ENCODE results near the gene FERMT3.

The FERMT3 gene

DNA sequence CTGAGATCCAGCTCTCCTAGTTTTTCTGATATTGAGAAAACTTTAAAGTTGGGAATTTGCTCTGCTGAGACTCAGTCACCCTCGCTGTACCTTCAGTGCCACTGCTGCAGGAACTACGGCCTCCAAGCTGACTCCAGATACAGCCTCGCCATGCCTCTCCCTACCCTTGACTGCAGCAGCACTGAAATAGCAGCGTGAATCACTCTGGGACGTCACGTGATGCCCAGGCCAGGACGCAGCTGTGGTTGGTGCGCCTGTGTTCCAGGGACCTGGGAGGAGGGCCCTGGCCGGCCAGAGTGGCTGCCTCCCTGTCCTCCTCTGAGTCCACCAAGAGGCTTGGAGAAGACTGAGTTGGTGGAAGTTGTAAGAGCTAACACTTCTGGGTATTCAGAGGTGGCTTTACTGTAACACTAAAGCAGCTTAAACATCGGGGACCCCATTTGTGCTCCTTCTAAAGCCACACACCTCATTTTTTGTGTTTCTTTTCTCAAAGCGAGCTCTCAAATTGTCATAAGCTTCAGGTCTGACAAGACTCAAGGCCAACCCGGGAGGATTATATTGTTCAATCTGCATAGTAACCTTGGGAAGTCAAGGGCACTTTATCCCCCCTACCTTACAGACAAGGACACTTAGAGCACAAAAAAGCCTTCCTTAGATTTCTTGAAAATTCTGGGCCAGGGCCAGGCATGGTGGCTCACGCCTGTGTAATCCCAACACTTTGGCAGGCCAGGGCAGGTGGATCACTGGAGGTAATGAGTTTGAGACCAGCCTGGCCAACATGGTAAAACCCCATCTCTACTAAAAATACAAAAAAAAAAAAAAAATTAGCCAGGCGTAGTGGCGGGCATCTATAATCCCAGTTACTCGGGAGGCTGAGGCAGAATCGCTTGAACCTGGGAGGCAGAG is 24.8 kb upstream of the FERMT3 start:
- TF ChIP-seq, protein P1, sequence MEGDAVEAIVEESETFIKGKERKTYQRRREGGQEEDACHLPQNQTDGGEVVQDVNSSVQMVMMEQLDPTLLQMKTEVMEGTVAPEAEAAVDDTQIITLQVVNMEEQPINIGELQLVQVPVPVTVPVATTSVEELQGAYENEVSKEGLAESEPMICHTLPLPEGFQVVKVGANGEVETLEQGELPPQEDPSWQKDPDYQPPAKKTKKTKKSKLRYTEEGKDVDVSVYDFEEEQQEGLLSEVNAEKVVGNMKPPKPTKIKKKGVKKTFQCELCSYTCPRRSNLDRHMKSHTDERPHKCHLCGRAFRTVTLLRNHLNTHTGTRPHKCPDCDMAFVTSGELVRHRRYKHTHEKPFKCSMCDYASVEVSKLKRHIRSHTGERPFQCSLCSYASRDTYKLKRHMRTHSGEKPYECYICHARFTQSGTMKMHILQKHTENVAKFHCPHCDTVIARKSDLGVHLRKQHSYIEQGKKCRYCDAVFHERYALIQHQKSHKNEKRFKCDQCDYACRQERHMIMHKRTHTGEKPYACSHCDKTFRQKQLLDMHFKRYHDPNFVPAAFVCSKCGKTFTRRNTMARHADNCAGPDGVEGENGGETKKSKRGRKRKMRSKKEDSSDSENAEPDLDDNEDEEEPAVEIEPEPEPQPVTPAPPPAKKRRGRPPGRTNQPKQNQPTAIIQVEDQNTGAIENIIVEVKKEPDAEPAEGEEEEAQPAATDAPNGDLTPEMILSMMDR (IDR thresholded peaks at IDR 0.05), result no peak

DNA sequence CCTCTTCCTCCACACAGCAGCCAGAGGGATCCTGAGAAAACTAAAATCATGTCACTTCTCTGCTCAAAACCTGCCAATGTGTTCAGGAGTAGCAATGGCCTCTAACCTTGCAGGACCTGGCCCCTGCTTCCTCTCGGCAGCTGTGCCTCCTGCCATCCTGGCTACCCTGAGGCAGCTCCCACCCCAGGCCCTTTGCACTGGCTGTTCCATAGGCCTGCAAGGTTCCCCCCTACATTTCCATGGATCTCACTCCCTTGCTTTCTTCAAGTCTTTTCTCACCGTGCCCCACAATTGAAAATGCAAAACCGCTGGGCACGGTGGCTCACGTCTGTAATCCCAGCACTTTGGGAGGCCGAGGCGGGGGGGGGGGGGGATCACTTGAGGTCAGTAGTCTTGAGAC is 22.6 kb upstream of the FERMT3 start:
- TF ChIP-seq, protein P1 (IDR thresholded peaks at IDR 0.05), result no peak

DNA sequence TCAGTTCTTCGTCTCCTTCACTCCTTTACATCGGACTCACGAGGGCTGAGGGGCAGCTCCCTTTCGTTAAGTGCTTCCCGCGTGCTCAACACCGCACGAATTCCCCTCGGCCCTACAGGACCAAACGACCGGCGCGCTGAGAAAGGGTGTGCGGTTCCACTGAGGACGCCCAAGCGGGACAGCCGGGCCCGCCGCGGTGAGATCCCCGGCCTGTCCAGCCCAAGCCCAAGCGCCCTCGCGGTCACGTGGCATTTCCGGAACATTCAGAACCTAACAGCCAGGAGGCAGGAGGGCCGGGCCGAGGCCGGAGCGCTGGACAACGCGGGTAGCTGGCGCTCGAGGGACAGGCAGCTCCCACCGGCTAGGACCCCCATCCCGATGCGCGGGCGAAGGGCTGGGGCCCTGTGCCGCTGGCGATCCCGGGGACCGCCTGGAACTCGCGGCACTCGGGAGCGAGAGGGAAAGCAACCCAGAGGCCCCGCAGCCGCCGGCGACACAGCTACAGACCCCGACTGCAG is 21.3 kb upstream of the FERMT3 start:
- TF ChIP-seq, protein P1 (IDR thresholded peaks at IDR 0.05), result no peak

DNA sequence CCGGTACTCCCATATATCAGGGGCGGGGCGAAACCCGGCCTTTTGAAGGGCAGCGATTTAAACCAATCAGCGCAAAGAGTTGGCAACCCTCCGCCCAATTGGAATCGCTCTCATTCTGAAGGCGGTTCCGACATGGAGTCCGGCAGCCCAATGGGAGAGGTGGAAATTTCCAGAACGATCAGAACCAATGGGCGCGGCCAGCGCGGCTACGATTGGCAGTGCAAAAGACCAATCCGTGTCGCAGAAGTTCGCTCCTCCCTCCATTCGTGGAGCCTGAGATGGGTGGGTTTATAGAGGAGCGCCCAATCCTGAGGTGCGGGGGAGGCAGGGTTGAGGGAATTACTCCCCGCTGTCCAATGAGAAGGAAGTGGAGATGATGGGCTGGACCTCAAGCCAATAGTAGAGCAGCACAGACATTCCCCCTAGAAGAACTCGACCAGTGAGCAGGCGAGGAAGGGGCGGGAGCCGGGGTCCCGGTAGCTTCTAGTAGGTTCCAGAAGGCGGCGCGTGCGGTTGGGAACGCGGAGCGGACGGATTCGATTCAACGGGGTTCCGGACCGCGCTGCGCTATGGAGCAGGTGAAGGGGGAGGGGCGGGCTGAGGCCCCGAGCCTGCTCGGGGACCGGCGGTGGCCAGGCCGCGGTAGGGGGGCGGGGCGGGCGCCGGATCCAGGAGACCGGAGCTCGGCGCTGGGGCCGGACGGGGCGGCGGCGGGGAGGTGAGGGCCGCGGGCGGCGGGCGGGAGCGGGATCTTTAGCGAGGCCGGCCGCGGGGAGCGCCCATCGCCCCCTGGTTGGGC is 20.6 kb upstream of the FERMT3 start, which contains the start of gene STIP1:
Gene STIP1 (plus strand): TSS at position 479 of the 799 bp plus-strand sequence. CDS start 91 bp downstream, at position 570.
- TF ChIP-seq, protein P1 (IDR thresholded peaks at IDR 0.05), result peak; percentile 28; the same call in 1 of the 2 replicates

DNA sequence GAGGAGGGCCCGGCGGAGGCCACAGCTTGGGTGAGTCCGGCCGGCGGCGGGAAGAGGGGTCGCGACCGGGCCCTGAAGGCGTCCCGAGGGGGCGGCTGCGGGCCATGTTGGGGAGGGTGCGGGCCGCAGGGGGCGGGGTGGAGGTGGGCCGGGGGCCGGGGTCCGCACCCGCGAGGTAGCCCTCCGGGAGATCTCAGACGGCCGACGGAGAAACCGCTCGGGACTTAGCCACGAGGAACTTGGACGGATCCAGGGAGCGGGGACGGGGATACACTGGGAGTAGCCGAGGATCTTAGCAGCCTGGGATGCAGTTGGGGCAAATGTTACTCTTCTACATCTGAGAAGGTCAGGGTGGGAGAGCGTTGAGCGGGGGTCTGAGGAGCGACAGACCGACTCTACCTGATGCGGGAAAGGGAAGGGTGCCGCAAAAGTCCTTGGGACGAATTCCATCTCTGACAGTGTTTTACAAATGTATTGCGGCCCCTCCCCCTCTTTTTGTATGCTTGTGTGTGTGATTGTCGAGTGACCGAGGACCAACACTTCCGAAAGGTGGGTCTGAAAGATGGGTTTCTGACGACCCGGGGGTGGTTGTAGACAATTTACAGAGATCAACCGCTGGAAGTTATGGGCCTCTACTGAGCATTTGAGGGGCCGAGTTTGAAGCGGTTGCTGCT is 19.9 kb upstream of the FERMT3 start:
- TF ChIP-seq, protein P1 (IDR thresholded peaks at IDR 0.05), result no peak

DNA sequence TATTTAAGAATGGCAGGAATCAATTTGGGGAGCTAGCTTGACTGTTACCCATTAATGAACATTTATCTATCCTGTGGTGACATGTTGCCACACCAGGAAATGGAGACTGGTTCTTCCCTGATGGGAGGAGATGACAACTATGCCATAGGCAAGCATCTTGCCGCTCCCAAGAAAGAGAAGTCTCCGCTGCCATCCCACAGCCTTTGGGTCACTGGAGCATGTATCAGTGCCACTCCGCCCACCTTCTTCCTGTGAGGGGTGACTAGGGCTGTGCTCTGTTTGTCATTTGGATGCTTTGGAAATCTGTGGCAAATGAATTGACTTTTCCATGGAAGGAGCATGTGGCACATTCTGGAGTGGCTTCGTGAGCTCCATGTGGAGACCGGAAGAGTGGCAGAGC is 14.1 kb upstream of the FERMT3 start:
- TF ChIP-seq, protein P1 (IDR thresholded peaks at IDR 0.05), result no peak

DNA sequence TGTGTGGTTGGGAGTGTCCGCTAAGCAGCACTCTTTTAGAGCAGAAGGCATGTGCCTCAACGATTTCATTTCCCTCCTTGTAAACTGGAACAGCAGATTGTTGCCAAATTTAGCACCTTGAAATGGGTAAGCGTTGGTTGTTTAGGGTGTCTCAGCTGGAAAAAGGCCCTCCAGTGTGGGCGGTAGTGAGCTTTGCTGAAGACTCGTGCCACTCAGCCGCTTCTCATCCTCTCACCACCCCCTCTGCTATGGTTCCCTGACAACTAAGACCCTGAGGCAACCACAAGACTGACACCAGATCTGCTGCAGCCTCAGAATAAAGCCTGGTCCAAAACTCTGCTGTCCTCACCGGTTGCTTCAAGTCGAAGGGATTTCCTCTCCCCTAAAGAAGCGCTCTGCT is 9.9 kb upstream of the FERMT3 start:
- TF ChIP-seq, protein P1 (IDR thresholded peaks at IDR 0.05), result no peak

Measured in LNCAP (cell line).